ENCODE measurements around the gene TP53RK. TPM values are rescaled to one million over a fixed set of nuclear protein-coding genes. Genes with fewer than 3 reads are reported as not detected.

Gene TP53RK
- total RNA-seq, 4 donors from 2014 or later = 12.4 to 26.7 (median 18.3) TPM

GRCh38 chr20:46713957-46714834 is 25.0 kb upstream of the TP53RK start:
- no peak overlapping the region for H3K4me3 ChIP-seq
- H3K4me1 ChIP-seq = peaks cover 7 to 52% (median 19%) of the 10 kb centered on the region in 4 donors
- H3K36me3 ChIP-seq = no peaks in the 10 kb centered on the region
- peak; percentile 73 for DNase-seq
- WGBS, 2 donors (ENCODE audit: low coverage in 1 of 2) = 34 to 66% methylated on average over 8 to 13 of the region's 15 CpGs
- no peaks in the 10 kb centered on the region for H3K9me3 ChIP-seq
- intact Hi-C loops (cut with DNase I; ENCODE audit: low total_unique reads) (no loop called here), in situ Hi-C loops (cut with MboI; ENCODE audit: low pct_ligation_motif_present in 1 of 4, low pct_unique_long_range_greater_than_20kb in 1 of 4, low sequenced_read_pairs in 3 of 4) (no loop called here)
- TF ChIP-seq, protein P1, sequence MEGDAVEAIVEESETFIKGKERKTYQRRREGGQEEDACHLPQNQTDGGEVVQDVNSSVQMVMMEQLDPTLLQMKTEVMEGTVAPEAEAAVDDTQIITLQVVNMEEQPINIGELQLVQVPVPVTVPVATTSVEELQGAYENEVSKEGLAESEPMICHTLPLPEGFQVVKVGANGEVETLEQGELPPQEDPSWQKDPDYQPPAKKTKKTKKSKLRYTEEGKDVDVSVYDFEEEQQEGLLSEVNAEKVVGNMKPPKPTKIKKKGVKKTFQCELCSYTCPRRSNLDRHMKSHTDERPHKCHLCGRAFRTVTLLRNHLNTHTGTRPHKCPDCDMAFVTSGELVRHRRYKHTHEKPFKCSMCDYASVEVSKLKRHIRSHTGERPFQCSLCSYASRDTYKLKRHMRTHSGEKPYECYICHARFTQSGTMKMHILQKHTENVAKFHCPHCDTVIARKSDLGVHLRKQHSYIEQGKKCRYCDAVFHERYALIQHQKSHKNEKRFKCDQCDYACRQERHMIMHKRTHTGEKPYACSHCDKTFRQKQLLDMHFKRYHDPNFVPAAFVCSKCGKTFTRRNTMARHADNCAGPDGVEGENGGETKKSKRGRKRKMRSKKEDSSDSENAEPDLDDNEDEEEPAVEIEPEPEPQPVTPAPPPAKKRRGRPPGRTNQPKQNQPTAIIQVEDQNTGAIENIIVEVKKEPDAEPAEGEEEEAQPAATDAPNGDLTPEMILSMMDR (IDR thresholded peaks at IDR 0.05) = no peak
- TF ChIP-seq POLR2AphosphoS5 (IDR thresholded peaks at IDR 0.05) (no peak), EP300 (IDR thresholded peaks at IDR 0.05; ENCODE audit: low read depth) (no peak), POLR2A (IDR thresholded peaks at IDR 0.05) (peak; percentile 9)
- no peaks in the 10 kb centered on the region for H3K27me3 ChIP-seq
- H3K27ac ChIP-seq = peak overlapping the region; percentile 31 to 63 (median 36)

DNA sequence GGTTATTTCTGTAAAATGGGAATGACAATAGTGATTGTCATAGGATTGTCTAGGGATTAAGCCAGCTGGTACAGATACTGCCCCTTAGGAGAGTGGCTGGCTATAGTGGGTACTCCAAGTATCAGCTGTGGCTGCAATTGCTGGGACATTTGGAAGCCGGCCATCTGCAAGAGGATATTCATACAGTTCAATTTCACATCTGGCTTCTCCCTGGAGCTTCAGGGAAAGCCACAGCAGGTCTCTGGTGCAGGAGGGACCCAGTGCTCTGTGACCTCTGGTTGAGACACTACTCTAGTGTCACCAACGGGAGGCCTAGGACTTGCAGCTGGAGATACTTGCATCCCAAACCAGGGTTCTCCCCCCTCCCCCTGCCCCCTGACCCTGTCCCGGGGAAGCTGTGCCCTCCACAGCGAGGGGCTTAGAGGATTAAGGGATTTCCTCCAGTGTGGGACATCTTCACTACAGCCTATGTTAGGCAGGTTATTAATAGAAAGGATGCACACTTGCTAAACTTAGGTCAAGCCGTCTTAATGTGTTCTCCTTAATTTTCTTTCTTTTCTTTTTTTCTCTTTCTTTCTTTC is 22.9 kb upstream of the TP53RK start:
- H3K9me3 ChIP-seq = no peaks in the 10 kb centered on the region
- no peak overlapping the region for H3K27ac ChIP-seq
- no peaks in the 10 kb centered on the region for H3K27me3 ChIP-seq
- WGBS, 2 donors (ENCODE audit: low coverage in 1 of 2) = 69 to 84% methylated on average over 3 to 5 of the region's 5 CpGs
- in situ Hi-C loops (cut with MboI; ENCODE audit: low pct_ligation_motif_present in 1 of 4, low pct_unique_long_range_greater_than_20kb in 1 of 4, low sequenced_read_pairs in 3 of 4) (no loop called here), intact Hi-C loops (cut with DNase I; ENCODE audit: low total_unique reads) (no loop called here)
- H3K4me3 ChIP-seq = no peak overlapping the region
- H3K36me3 ChIP-seq = no peaks in the 10 kb centered on the region
- peaks cover 7 to 62% (median 27%) of the 10 kb centered on the region in 4 donors for H3K4me1 ChIP-seq
- TF ChIP-seq, protein P1 (IDR thresholded peaks at IDR 0.05) = no peak
- no peak for TF ChIP-seq POLR2AphosphoS5 (IDR thresholded peaks at IDR 0.05)
- DNase-seq = no peak

- in situ Hi-C loops (cut with MboI; ENCODE audit: low pct_ligation_motif_present in 1 of 4, low pct_unique_long_range_greater_than_20kb in 1 of 4, low sequenced_read_pairs in 3 of 4) = no loop called here
- Histone ChIP-seq H3K4me3 (peak overlapping the region; percentile 45 to 77 (median 63)), H3K36me3 (no peaks in the 10 kb centered on the region), H3K27ac (peak overlapping the region; percentile 84 to 94 (median 85)), H3K4me1 (peaks cover 7 to 56% (median 27%) of the 10 kb centered on the region in 4 donors), H3K27me3 (no peaks in the 10 kb centered on the region), H3K9me3 (peaks cover 0 to 7% of the 10 kb centered on the region in 2 donors)
- no peak for TF ChIP-seq POLR2A (IDR thresholded peaks at IDR 0.05)
- peak; percentile 21 for DNase-seq
- intact Hi-C loops (cut with DNase I; ENCODE audit: low total_unique reads) = no loop called here
- 36 to 53% methylated on average over 4 to 22 of the region's 22 CpGs for WGBS, 2 donors (ENCODE audit: low coverage in 1 of 2)
These were observed 21.1 kb upstream of the TP53RK start for GRCh38 chr20:46710153-46710913.

DNA sequence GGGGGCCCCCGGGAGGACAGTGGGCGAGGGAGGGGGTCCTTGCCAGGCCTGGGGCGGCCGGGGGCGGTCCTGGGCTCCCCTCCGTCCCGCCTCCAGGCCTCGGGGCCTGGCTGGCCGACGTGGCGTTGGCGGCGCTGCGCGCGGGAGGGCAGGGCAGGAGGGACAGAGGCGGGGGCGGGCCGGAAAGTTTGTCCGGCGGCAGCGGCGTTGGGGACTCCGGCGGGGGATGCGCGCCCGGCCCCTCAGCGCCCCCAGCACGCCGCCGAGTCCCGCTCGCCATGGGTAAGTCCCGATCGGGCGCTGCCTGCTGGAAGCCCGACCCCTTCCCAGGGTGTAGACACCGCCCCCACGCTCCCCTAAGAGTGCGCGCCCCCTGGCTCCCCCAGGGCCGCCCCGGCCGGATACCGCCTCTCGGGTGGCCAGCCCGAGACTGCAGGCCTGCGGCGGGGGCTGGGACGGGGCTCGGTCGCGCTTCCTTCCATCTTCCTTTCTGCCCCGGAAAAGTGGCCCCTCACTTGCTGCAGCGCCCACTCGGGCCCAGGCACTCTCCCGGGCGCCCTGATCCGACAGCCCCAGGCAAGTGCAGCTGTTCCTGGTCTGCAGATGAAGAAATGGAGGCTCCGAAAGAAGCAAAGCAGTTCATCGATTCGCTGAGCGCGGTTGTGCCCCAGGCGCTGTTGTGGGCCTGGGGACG is 20.4 kb upstream of the TP53RK start, which contains the start of gene SLC2A10:
Gene SLC2A10 (plus strand): TSS at position 191 of the 694 bp plus-strand sequence. CDS start 88 bp downstream, at position 279.
- H3K36me3 ChIP-seq = no peaks in the 10 kb centered on the region
- in situ Hi-C loops (cut with MboI; ENCODE audit: low pct_ligation_motif_present in 1 of 4, low pct_unique_long_range_greater_than_20kb in 1 of 4, low sequenced_read_pairs in 3 of 4) (no loop called here), intact Hi-C loops (cut with DNase I; ENCODE audit: low total_unique reads) (no loop called here)
- H3K9me3 ChIP-seq = peaks cover 0 to 7% of the 10 kb centered on the region in 2 donors
- H3K27ac ChIP-seq = peak within 1 kb of the TSS; percentile 84 to 94 (median 85)
- 6% methylated on average over 61 of the region's 67 CpGs; no CpG with 5 or more reads in 1 of the 2 donors for WGBS, 2 donors (ENCODE audit: low coverage in 1 of 2)
- no peaks in the 10 kb centered on the region for H3K27me3 ChIP-seq
- peak; percentile 70 for DNase-seq
- peak within 1 kb of the TSS; percentile 45 to 77 (median 63) for H3K4me3 ChIP-seq
- TF ChIP-seq, protein P1 (IDR thresholded peaks at IDR 0.05) = no peak
- no peak for TF ChIP-seq POLR2A (IDR thresholded peaks at IDR 0.05)
- no peak for TF ChIP-seq POLR2AphosphoS5 (IDR thresholded peaks at IDR 0.05)
- peaks cover 7 to 48% (median 27%) of the 10 kb centered on the region in 4 donors for H3K4me1 ChIP-seq

Measured in transverse colon (tissue), 4 donors.